Epithelial cell of esophagus (primary cell): ENCODE measurements around the gene IL24.
"Not testable (repeated sequence)": the region's sequence is repeated elsewhere in the genome, so short reads cannot be mapped to it uniquely, and the experiment has no call there.

ENCODE experiments used
- DNase-seq: peaks from one replicate; pipeline ENCODE4 v3.0.0; 2010; ENCODE audit warnings: low read depth
- H3K4me3 ChIP-seq: 2 replicates; pipeline ENCODE4 v1.5.1; 2011; ENCODE audit warnings: mild to moderate bottlenecking, low read length, control low read depth
- CTCF ChIP-seq: IDR thresholded peaks from 2 replicates; pipeline ENCODE4 v1.5.1; 2011; ENCODE audit warnings: low read depth, mild to moderate bottlenecking, low read length, control low read depth, inconsistent platforms; ENCODE audit not compliant: insufficient read depth; ENCODE audit errors: missing control alignments

Gene IL24

GRCh38 chr1:206897175-206897574 is at the start of gene IL24:
Gene IL24, plus strand, starts transcription at chr1:206897443. Its CDS starts 390 bp downstream, at chr1:206897833.
- no peak within 1 kb of the TSS for H3K4me3 ChIP-seq
- no peak for TF ChIP-seq CTCF
- peak; percentile 47 for DNase-seq

GRCh38 chr1:206847946-206848345 is 49.3 kb upstream of the IL24 start:
- DNase-seq: peak; percentile 70
- TF ChIP-seq CTCF: no peak
- no peak overlapping the region for H3K4me3 ChIP-seq

- DNase-seq: no peak
- no peak overlapping the region for H3K4me3 ChIP-seq
- no peak for TF ChIP-seq CTCF
These were observed 46.8 kb upstream of the IL24 start for GRCh38 chr1:206850401-206850800.

- no peak for TF ChIP-seq CTCF
- no peak overlapping the region for H3K4me3 ChIP-seq
- peak; percentile 84 for DNase-seq
These were observed 45.8 kb upstream of the IL24 start for GRCh38 chr1:206851341-206852010.

- not testable (repeated sequence) for H3K4me3 ChIP-seq, DNase-seq
These were observed 44.6 kb upstream of the IL24 start for GRCh38 chr1:206852662-206853061.

GRCh38 chr1:206853696-206854095 is 43.5 kb upstream of the IL24 start:
- DNase-seq, H3K4me3 ChIP-seq: not testable (repeated sequence)

- TF ChIP-seq CTCF: no peak
- no peak for DNase-seq
These were observed 42.7 kb upstream of the IL24 start for GRCh38 chr1:206854401-206855129.

GRCh38 chr1:206855859-206856258 is 41.4 kb upstream of the IL24 start:
- no peak overlapping the region for H3K4me3 ChIP-seq
- no peak for TF ChIP-seq CTCF
- DNase-seq: no peak

More at GRCh38 chr1:206854401-206855129, 42.7 kb upstream of the IL24 start:
- H3K4me3 ChIP-seq: no peak overlapping the region
